ENCODE results near the gene CERS5. TPM values are rescaled to one million over a fixed set of nuclear protein-coding genes. Genes with fewer than 3 reads are reported as not detected.

The CERS5 gene
- total RNA-seq, 4 donors from 2014 or later: 23.4 to 27.9 (median 26.4) TPM

GRCh38 chr12:50083301-50083700, 83.9 kb downstream of the CERS5 start:
- Histone ChIP-seq H3K9me3 (no peaks in the 10 kb centered on the region), H3K4me3 (no peak overlapping the region), H3K27me3 (no peaks in the 10 kb centered on the region), H3K27ac (no peak overlapping the region), H3K36me3 (peaks cover 0 to 19% of the 10 kb centered on the region in 2 donors), H3K4me1 (peaks cover 0 to 41% (median 0%) of the 10 kb centered on the region in 3 donors)
- ATAC-seq: no peak
- TF ChIP-seq POLR2A (IDR thresholded peaks at IDR 0.05): no peak
- TF ChIP-seq, protein P1, sequence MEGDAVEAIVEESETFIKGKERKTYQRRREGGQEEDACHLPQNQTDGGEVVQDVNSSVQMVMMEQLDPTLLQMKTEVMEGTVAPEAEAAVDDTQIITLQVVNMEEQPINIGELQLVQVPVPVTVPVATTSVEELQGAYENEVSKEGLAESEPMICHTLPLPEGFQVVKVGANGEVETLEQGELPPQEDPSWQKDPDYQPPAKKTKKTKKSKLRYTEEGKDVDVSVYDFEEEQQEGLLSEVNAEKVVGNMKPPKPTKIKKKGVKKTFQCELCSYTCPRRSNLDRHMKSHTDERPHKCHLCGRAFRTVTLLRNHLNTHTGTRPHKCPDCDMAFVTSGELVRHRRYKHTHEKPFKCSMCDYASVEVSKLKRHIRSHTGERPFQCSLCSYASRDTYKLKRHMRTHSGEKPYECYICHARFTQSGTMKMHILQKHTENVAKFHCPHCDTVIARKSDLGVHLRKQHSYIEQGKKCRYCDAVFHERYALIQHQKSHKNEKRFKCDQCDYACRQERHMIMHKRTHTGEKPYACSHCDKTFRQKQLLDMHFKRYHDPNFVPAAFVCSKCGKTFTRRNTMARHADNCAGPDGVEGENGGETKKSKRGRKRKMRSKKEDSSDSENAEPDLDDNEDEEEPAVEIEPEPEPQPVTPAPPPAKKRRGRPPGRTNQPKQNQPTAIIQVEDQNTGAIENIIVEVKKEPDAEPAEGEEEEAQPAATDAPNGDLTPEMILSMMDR (IDR thresholded peaks at IDR 0.05): no peak
- no peak for TF ChIP-seq POLR2AphosphoS5 (IDR thresholded peaks at IDR 0.05)
- no peak for TF ChIP-seq EP300 (IDR thresholded peaks at IDR 0.05)
- 82 to 100% methylated on average over 1 of the region's 1 CpG for WGBS, 2 donors (ENCODE audit: low coverage in 1 of 2)

GRCh38 chr12:50082644-50083043, 84.5 kb downstream of the CERS5 start:
- Histone ChIP-seq H3K27ac (no peak overlapping the region), H3K27me3 (no peaks in the 10 kb centered on the region), H3K4me1 (peaks cover 0 to 35% (median 0%) of the 10 kb centered on the region in 3 donors), H3K9me3 (no peaks in the 10 kb centered on the region), H3K4me3 (no peak overlapping the region), H3K36me3 (peaks cover 0 to 12% of the 10 kb centered on the region in 2 donors)
- ATAC-seq: no peak
- 73% methylated on average over 7 of the region's 7 CpGs; no CpG with 5 or more reads in 1 of the 2 donors for WGBS, 2 donors (ENCODE audit: low coverage in 1 of 2)
- no peak for TF ChIP-seq EP300 (IDR thresholded peaks at IDR 0.05)
- TF ChIP-seq POLR2A (IDR thresholded peaks at IDR 0.05): no peak
- no peak for TF ChIP-seq POLR2AphosphoS5 (IDR thresholded peaks at IDR 0.05)
- TF ChIP-seq, protein P1 (IDR thresholded peaks at IDR 0.05): no peak

GRCh38 chr12:50081096-50081808, 85.9 kb downstream of the CERS5 start:
- H3K27ac ChIP-seq: no peak overlapping the region
- WGBS, 2 donors (ENCODE audit: low coverage in 1 of 2): 72% methylated on average over 2 of the region's 46 CpGs; no CpG with 5 or more reads in 1 of the 2 donors
- H3K9me3 ChIP-seq: no peaks in the 10 kb centered on the region
- no peak overlapping the region for H3K4me3 ChIP-seq
- no peaks in the 10 kb centered on the region for H3K36me3 ChIP-seq
- H3K27me3 ChIP-seq: no peaks in the 10 kb centered on the region
- ATAC-seq: no peak
- H3K4me1 ChIP-seq: peaks cover 0 to 23% (median 0%) of the 10 kb centered on the region in 3 donors
- no peak for TF ChIP-seq EP300 (IDR thresholded peaks at IDR 0.05)
- TF ChIP-seq, protein P1 (IDR thresholded peaks at IDR 0.05): no peak
- TF ChIP-seq POLR2AphosphoS5 (IDR thresholded peaks at IDR 0.05): no peak
- TF ChIP-seq POLR2A (IDR thresholded peaks at IDR 0.05): no peak

- no peaks in the 10 kb centered on the region for H3K9me3 ChIP-seq
- no peak for ATAC-seq
- H3K36me3 ChIP-seq: no peaks in the 10 kb centered on the region
- H3K27ac ChIP-seq: no peak overlapping the region
- peaks cover 0 to 23% (median 0%) of the 10 kb centered on the region in 3 donors for H3K4me1 ChIP-seq
- 97 to 100% methylated on average over 1 to 5 of the region's 5 CpGs for WGBS, 2 donors (ENCODE audit: low coverage in 1 of 2)
- TF ChIP-seq EP300 (IDR thresholded peaks at IDR 0.05) (no peak), POLR2AphosphoS5 (IDR thresholded peaks at IDR 0.05) (no peak), POLR2A (IDR thresholded peaks at IDR 0.05) (no peak)
- TF ChIP-seq, protein P1 (IDR thresholded peaks at IDR 0.05): no peak
- H3K4me3 ChIP-seq: no peak overlapping the region
- no peaks in the 10 kb centered on the region for H3K27me3 ChIP-seq
These were observed 87.4 kb downstream of the CERS5 start for GRCh38 chr12:50079771-50080170.

Other genes with a start within 250 kb of the CERS5 start
- under 1 TPM in 1 of 4 donors, not detected in 3; 0.12 TPM for gene AQP2, start 216.6 kb downstream of the CERS5 start, total RNA-seq
- 1 to 10 TPM in 1 of 4 donors, not detected in 3; 7.8 TPM for gene AQP5, start 205.5 kb downstream of the CERS5 start, total RNA-seq
- not detected for gene AQP6, start 194.4 kb downstream of the CERS5 start, total RNA-seq
- 10 to 100 TPM; 10.5 to 23.7 (median 13.1) TPM for gene RACGAP1, start 141.9 kb downstream of the CERS5 start, total RNA-seq
- gene ASIC1, start 109.8 kb downstream of the CERS5 start, total RNA-seq: 1 to 10 TPM in 3 of 4 donors, under 1 TPM in 1; 0.82 to 4.9 (median 3.1) TPM
- 10 to 100 TPM; 26.6 to 52.8 (median 44.2) TPM for gene SMARCD1, start 82.0 kb downstream of the CERS5 start, total RNA-seq
- gene GPD1, start 63.4 kb downstream of the CERS5 start, total RNA-seq: 10 to 100 TPM in 1 of 4 donors, 1 to 10 TPM in 1, under 1 TPM in 2; 0.08 to 49.5 (median 1.3) TPM
- 100 to 1,000 TPM in 1 of 4 donors, 10 to 100 TPM in 3; 66.1 to 111 (median 81.0) TPM for gene COX14, start 55.1 kb downstream of the CERS5 start, total RNA-seq
- 10 to 100 TPM; 27.6 to 91.3 (median 64.6) TPM for gene LIMA1, start 116.2 kb upstream of the CERS5 start, total RNA-seq
- not detected for gene FAM186A, start 229.2 kb upstream of the CERS5 start, total RNA-seq
- gene LARP4, start 233.5 kb upstream of the CERS5 start, total RNA-seq: 10 to 100 TPM; 30.0 to 68.2 (median 56.8) TPM